GM23248 (cell line): Measurements from ENCODE around the gene RPL35.

ENCODE experiments used
- EZH2 ChIP-seq: fragments of 200-600 bp; sonication (generic); IDR thresholded peaks from 2 replicates; pipeline ENCODE4 v1.6.1; 2018; ENCODE audit warnings: antibody characterized with exemption, mild to moderate bottlenecking; ENCODE audit not compliant: insufficient read depth, poor library complexity, severe bottlenecking
- EZH2phosphoT487 ChIP-seq: fragments of 200-600 bp; sonication (generic); IDR thresholded peaks from 2 replicates; pipeline ENCODE4 v1.6.1; 2018; ENCODE audit warnings: antibody characterized with exemption, moderate library complexity, mild to moderate bottlenecking, low read depth; ENCODE audit not compliant: insufficient read depth

DNA sequence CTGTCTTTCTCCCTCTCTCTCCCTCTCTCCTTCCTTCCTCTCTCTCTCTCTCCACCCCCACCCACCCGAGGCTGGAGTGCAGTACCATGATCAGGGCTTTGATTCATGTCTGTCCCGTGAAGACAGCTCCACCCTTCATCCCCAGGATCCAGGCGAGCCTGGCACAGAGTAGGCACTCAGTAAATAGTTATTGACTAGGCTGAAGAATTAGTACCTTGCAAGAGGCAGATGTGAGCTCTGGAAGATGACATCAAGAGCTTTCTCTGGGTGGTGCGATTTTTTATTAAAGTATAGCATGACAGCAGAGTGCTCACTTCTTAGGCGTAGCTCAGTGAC lies 32.5 kb downstream of the RPL35 start:
- TF ChIP-seq EZH2 (no peak), EZH2phosphoT487 (no peak)
